H1 (cell line): ENCODE data around the gene TDRD15. TPM values are rescaled to one million over a fixed set of nuclear protein-coding genes. Genes with fewer than 3 reads are reported as not detected.

Experiments used
- CTCF ChIA-PET: fragments of 300-600 bp; sonication (Branson Sonifier 250); formaldehyde crosslinking; loops from one replicate; lab custom pipeline; 2021; ENCODE audit not compliant: partially characterized antibody; lab: Charles Lee
- POLR2A ChIA-PET: fragments of 300-600 bp; sonication (Branson Sonifier 250); formaldehyde crosslinking; loops from one replicate; lab custom pipeline; 2021; ENCODE audit warnings: inconsistent platforms; ENCODE audit not compliant: partially characterized antibody; lab: Charles Lee
- DNase-seq, 2 experiments: peaks; one replicate each; pipeline versions ENCODE4 v3.0.0 to v3.0.0-alpha.2; 2010 to 2022; ENCODE audit warnings: low spot score in 2 of 2, low read depth in 1 of 2, mixed read lengths in 1 of 2
- FAIRE-seq: peaks from 2 replicates; lab custom pipeline; 2011; peaks lifted over from hg19 to GRCh38; lab: Jason Lieb, UNC
- H2AFZ ChIP-seq: 2 replicates; pipeline ENCODE4 v1.8.1; 2012; ENCODE audit warnings: low read length, inconsistent platforms
- H2AK5ac ChIP-seq: 2 replicates; pipeline ENCODE4 v1.6.1; 2013; ENCODE audit warnings: low read depth, low read length
- H2BK120ac ChIP-seq: replicated peaks from 2 replicates; pipeline ENCODE3; 2013; ENCODE audit warnings: low read depth, low read length, inconsistent platforms
- H2BK12ac ChIP-seq: 2 replicates; pipeline ENCODE4 v1.6.1; 2013; ENCODE audit warnings: low read depth, low read length
- H2BK15ac ChIP-seq: 2 replicates; pipeline ENCODE4 v1.6.1; 2013; ENCODE audit warnings: low read length
- H2BK20ac ChIP-seq: 2 replicates; pipeline ENCODE4 v1.6.1; 2013; ENCODE audit warnings: low read length
- H2BK5ac ChIP-seq: 2 replicates; pipeline ENCODE4 v1.6.1; 2013; ENCODE audit warnings: low read depth, low read length
- H3K14ac ChIP-seq: 2 replicates; pipeline ENCODE4 v1.6.1; 2013; ENCODE audit warnings: inconsistent platforms; ENCODE audit not compliant: insufficient read length
- H3K18ac ChIP-seq: 2 replicates; pipeline ENCODE4 v1.6.1; 2013; ENCODE audit warnings: low read length; ENCODE audit errors: extremely low read depth
- H3K23ac ChIP-seq: 2 replicates; pipeline ENCODE4 v1.6.1; 2013; ENCODE audit warnings: inconsistent platforms; ENCODE audit not compliant: insufficient read length
- H3K23me2 ChIP-seq: 2 replicates; pipeline ENCODE4 v1.6.1; 2013; ENCODE audit warnings: low read depth, low read length
- H3K27ac ChIP-seq: 2 replicates; pipeline ENCODE4 v1.6.1; 2011; ENCODE audit warnings: low read depth, low read length, inconsistent platforms
- H3K27me3 ChIP-seq, 4 experiments: replicated peaks in 1 of 4; 1 replicate in 1 of 4; 2 replicates in 3 of 4; pipeline versions ENCODE4 v1.6.1 to v1.8.1; 2011 to 2013; ENCODE audit warnings: low read length in 3 of 4, mild to moderate bottlenecking in 3 of 4, inconsistent platforms in 2 of 4, mixed read lengths in 2 of 4, moderate library complexity in 1 of 4; ENCODE audit not compliant: control insufficient read depth in 3 of 4, insufficient read depth in 3 of 4; ENCODE audit errors: extremely low read depth in 1 of 4
- H3K36me3 ChIP-seq, 4 experiments: 2 replicates each; pipeline versions ENCODE4 v1.6.1 to v1.8.1; 2011 to 2013; ENCODE audit warnings: mild to moderate bottlenecking in 4 of 4, low read length in 3 of 4, moderate library complexity in 2 of 4, control low read depth in 1 of 4, inconsistent platforms in 1 of 4; ENCODE audit not compliant: insufficient read depth in 4 of 4, control insufficient read depth in 2 of 4
- H3K4ac ChIP-seq: replicated peaks from 2 replicates; pipeline ENCODE3; 2013; ENCODE audit warnings: low read length, low read depth, mixed read lengths, inconsistent platforms; ENCODE audit not compliant: insufficient read length
- H3K4me1 ChIP-seq, 4 experiments: replicated peaks in 1 of 4; 1 replicate in 1 of 4; 2 replicates in 3 of 4; pipeline versions ENCODE4 v1.6.1 to v1.8.1; 2011 to 2013; ENCODE audit warnings: low read length in 3 of 4, inconsistent platforms in 2 of 4, mixed read lengths in 1 of 4; ENCODE audit not compliant: insufficient read depth in 4 of 4, control insufficient read depth in 3 of 4
- H3K4me2 ChIP-seq, 2 experiments: 2 replicates each; pipeline versions ENCODE4 v1.6.1 to v1.8.1; 2011 to 2013; ENCODE audit warnings: low read depth in 2 of 2, low read length in 2 of 2, control low read depth in 1 of 2, inconsistent platforms in 1 of 2, mild to moderate bottlenecking in 1 of 2; ENCODE audit not compliant: insufficient read depth in 1 of 2
- H3K4me3 ChIP-seq, 4 experiments: fragments of 200-600, 300-600 bp in 1 of 4; sonication (generic), shearing (Covaris generic), sonication (Bioruptor Twin) in 1 of 4; 2 replicates each; pipeline versions ENCODE4 v1.5.1 to v1.8.1; 2011 to 2016; ENCODE audit warnings: low read length in 4 of 4, low read depth in 3 of 4, control low read depth in 2 of 4, inconsistent platforms in 2 of 4, mild to moderate bottlenecking in 2 of 4, mixed read lengths in 1 of 4, moderate library complexity in 1 of 4; ENCODE audit not compliant: insufficient read depth in 2 of 4; ENCODE audit errors: extremely low read depth in 1 of 4
- H3K56ac ChIP-seq: replicated peaks from 2 replicates; pipeline ENCODE3; 2013; ENCODE audit warnings: low read depth, mild to moderate bottlenecking, mixed read lengths, low read length, inconsistent platforms; ENCODE audit not compliant: insufficient read length
- H3K79me1 ChIP-seq: 2 replicates; pipeline ENCODE4 v1.6.1; 2013; ENCODE audit warnings: low read depth, low read length, control low read depth
- H3K79me2 ChIP-seq, 2 experiments: 2 replicates each; pipeline versions ENCODE4 v1.6.1 to v1.8.1; 2012 to 2013; ENCODE audit warnings: low read length in 2 of 2, mild to moderate bottlenecking in 2 of 2, inconsistent platforms in 1 of 2; ENCODE audit not compliant: insufficient read depth in 2 of 2, control insufficient read depth in 1 of 2
- H3K9ac ChIP-seq, 4 experiments: replicated peaks in 1 of 4; 1 replicate in 1 of 4; 2 replicates in 3 of 4; pipeline versions ENCODE4 v1.6.1 to v1.8.1; 2011 to 2013; ENCODE audit warnings: low read depth in 3 of 4, low read length in 3 of 4, control low read depth in 2 of 4, mild to moderate bottlenecking in 2 of 4, moderate library complexity in 2 of 4, inconsistent platforms in 1 of 4; ENCODE audit errors: extremely low read depth in 1 of 4
- H3K9me3 ChIP-seq, 2 experiments: 2 replicates each; pipeline versions ENCODE4 v1.6.1 to v1.8.1; 2012 to 2013; ENCODE audit warnings: mild to moderate bottlenecking in 2 of 2, moderate library complexity in 2 of 2, control low read depth in 1 of 2, inconsistent platforms in 1 of 2, low read depth in 1 of 2, low read length in 1 of 2, mixed read lengths in 1 of 2; ENCODE audit not compliant: insufficient read depth in 2 of 2
- H4K20me1 ChIP-seq, 2 experiments: replicated peaks in 1 of 2; 2 replicates each; pipeline versions ENCODE3 to v1.8.1; 2011 to 2013; ENCODE audit warnings: inconsistent platforms in 2 of 2, low read length in 2 of 2, mild to moderate bottlenecking in 1 of 2; ENCODE audit not compliant: insufficient read depth in 2 of 2, control insufficient read depth in 1 of 2
- H4K5ac ChIP-seq: 2 replicates; pipeline ENCODE4 v1.6.1; 2013; ENCODE audit warnings: low read length, low read depth, mixed read lengths, inconsistent platforms; ENCODE audit not compliant: insufficient read length
- H4K8ac ChIP-seq: 2 replicates; pipeline ENCODE4 v1.8.0; 2013; ENCODE audit warnings: mild to moderate bottlenecking, moderate library complexity, low read length, inconsistent platforms; ENCODE audit not compliant: insufficient read depth; ENCODE audit errors: extremely low read depth
- H4K91ac ChIP-seq: replicated peaks from 2 replicates; pipeline ENCODE3; 2013; ENCODE audit warnings: low read length, mixed read lengths, inconsistent platforms; ENCODE audit not compliant: insufficient read length
- WGBS, 2 experiments: shearing (Covaris generic) in 1 of 2; methylation state at CpG; one replicate each; pipeline versions ENCODE4 v1.1.6 to v1.1.7; 2013 to 2015; ENCODE audit warnings: low lambda C conversion rate in 2 of 2, mixed read lengths in 2 of 2, inconsistent platforms in 1 of 2, low coverage in 1 of 2, missing lambda C conversion rate in 1 of 2; ENCODE audit not compliant: insufficient replicate concordance in 2 of 2, insufficient coverage in 1 of 2, insufficient read length in 1 of 2; ENCODE audit errors: extremely low coverage in 1 of 2, missing lambda C conversion rate in 1 of 2; 5-methylcytosine and 5-hydroxymethylcytosine counted together
- polyA plus RNA-seq, 7 experiments: library from polyadenylated mRNA; depleted of rRNA in 3 of 7; stranded (reverse) in 5 of 7; unstranded in 2 of 7; fragments of >200 nt in 5 of 7; fragments of 200-250 nt in 2 of 7; gene quantifications; 1 replicate in 5 of 7; 2 replicates in 1 of 7; 4 replicates in 1 of 7; pipeline versions ENCODE4 v1.2.1 to v1.2.3, GENCODE V29; 2011 to 2013; ENCODE audit warnings: missing spikeins in 2 of 7, mixed read lengths in 2 of 7
- total RNA-seq: library from RNA; stranded (reverse); fragmentation: NEBNext Ultra II Directional; extraction: Animal tissue kit (Norgen Biotek cat#: 25700); gene quantifications from 2 replicates; pipeline ENCODE4 v1.2.1, GENCODE V29; 2021
- TF ChIP-seq, protein P1 (sequence below): IDR thresholded peaks from 2 replicates; pipeline ENCODE4 v1.6.1; 2012; ENCODE audit warnings: inconsistent platforms

The TDRD15 gene
- total and polyA plus RNA-seq, 2 of the 8 experiments (the other 6 are each of a cell fraction or from before 2014, with no cell fraction given), result not detected

DNA sequence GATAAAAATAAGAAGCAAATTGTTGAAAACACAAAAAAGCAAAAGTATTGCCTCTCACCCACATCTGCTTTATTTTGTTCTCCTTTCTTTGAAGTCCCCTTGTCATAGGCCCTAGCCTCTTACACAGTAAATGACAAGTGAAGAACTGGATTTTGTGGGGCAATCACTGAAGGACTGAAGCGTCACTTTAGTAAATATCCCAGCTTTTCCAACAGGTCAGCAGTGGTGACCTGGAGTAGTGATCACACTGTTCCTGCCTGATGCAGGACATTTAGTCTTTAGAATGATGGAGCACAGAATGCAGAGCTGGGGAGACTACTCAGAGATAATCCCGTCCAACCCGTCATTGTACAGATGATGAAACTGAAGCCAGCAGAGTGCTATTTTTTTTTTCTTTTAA, 28.1 kb upstream of the TDRD15 start:
- H2AK5ac ChIP-seq, result no peak overlapping the region
- FAIRE-seq, result no peak
- no peak overlapping the region for H3K56ac ChIP-seq
- no peak overlapping the region for H3K27ac ChIP-seq
- no peak overlapping the region for H2BK15ac ChIP-seq
- no peak overlapping the region for H3K18ac ChIP-seq
- no peak overlapping the region for H2BK12ac ChIP-seq
- H3K4me3 ChIP-seq, result no peak overlapping the region
- no peak overlapping the region for H3K23ac ChIP-seq
- no peak overlapping the region for H3K9ac ChIP-seq
- POLR2A ChIA-PET, result no interaction called here
- no peak overlapping the region for H3K4ac ChIP-seq
- no peak overlapping the region for H3K4me2 ChIP-seq
- H3K36me3 ChIP-seq, result no peaks in the 10 kb centered on the region
- H4K8ac ChIP-seq, result no peak overlapping the region
- no peak overlapping the region for H2BK20ac ChIP-seq
- CTCF ChIA-PET, result interaction anchor here (0.7 to 3.7 kb wide), 4 partner anchors 22 to 222 kb away, joined by 3 to 16 read pairs (median 3); no protein-coding TSS in a partner anchor
- no peak overlapping the region for H4K91ac ChIP-seq
- no peak overlapping the region for H2BK120ac ChIP-seq
- H3K79me1 ChIP-seq, result no peaks in the 10 kb centered on the region
- no peaks in the 10 kb centered on the region for H3K9me3 ChIP-seq
- no peak overlapping the region for H2BK5ac ChIP-seq
- no peaks in the 10 kb centered on the region for H3K79me2 ChIP-seq
- H4K20me1 ChIP-seq, result no peaks in the 10 kb centered on the region
- H3K27me3 ChIP-seq, result no peaks in the 10 kb centered on the region
- H3K14ac ChIP-seq, result no peak overlapping the region
- no peak overlapping the region for H4K5ac ChIP-seq
- DNase-seq, result no peak
- H3K4me1 ChIP-seq, result peaks cover 0 to 8% (median 1%) of the 10 kb centered on the region in 4 experiments; a peak in 3 of 7 replicates
- H3K23me2 ChIP-seq, result no peaks in the 10 kb centered on the region
- TF ChIP-seq, protein P1, sequence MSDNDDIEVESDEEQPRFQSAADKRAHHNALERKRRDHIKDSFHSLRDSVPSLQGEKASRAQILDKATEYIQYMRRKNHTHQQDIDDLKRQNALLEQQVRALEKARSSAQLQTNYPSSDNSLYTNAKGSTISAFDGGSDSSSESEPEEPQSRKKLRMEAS, result no peak
- WGBS, 2 experiments, result 100% methylated on average over 3 of the region's 3 CpGs; no CpG with 5 or more reads in 1 of the 2 experiments
- no peak overlapping the region for H2AFZ ChIP-seq
